Choroid plexus epithelial cell (primary cell): ENCODE measurements around the gene LNX1.

Source experiments
- DNase-seq: peaks from one replicate; pipeline ENCODE4 v3.0.0-alpha.2; 2010; ENCODE audit warnings: low read depth
- H3K4me3 ChIP-seq: 2 replicates; pipeline ENCODE4 v1.5.1; 2011; ENCODE audit warnings: low read depth, mild to moderate bottlenecking, control low read depth, low read length, moderate library complexity
- CTCF ChIP-seq: conservative IDR thresholded peaks from 2 replicates; pipeline ENCODE4 v1.5.1; 2011; ENCODE audit warnings: low read depth, mild to moderate bottlenecking, control low read depth, inconsistent platforms, low read length, moderate library complexity

Gene LNX1

GRCh38 chr4:53532521-53532920, 58.8 kb downstream of the LNX1 start:
- H3K4me3 ChIP-seq, result no peak overlapping the region
- DNase-seq, result peak; percentile 24
- TF ChIP-seq CTCF, result no peak

DNA sequence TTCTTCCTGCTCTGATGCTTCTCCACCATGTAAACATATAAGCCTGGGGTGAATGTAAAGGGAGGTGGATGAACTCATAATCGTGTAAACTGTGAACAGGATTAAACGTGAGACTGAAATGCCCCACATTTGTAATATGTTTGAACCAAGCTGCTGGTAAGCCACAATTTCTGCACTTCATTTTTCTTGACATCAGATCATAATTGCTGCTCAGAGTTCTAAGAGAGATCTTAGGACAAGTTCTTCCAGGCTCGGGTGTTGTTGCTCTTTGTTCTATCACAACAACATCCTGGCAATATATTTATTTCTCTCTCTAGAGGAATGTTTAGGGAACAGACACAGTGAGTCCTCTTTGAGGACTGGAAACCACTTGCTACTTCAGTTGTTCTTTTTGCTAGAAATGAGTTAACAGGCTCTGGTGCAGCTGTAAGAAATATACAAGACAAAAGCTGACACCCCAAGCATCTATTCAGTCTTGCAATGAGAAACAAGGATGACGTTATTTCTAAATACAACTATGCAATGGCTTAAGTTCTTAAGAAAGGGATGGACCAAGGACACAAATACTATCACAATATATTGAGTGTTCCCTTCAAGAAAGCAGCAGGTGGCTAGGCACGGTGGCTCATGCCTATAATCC, 59.6 kb downstream of the LNX1 start:
- no peak for TF ChIP-seq CTCF
- no peak overlapping the region for H3K4me3 ChIP-seq
- DNase-seq, result no peak

DNA sequence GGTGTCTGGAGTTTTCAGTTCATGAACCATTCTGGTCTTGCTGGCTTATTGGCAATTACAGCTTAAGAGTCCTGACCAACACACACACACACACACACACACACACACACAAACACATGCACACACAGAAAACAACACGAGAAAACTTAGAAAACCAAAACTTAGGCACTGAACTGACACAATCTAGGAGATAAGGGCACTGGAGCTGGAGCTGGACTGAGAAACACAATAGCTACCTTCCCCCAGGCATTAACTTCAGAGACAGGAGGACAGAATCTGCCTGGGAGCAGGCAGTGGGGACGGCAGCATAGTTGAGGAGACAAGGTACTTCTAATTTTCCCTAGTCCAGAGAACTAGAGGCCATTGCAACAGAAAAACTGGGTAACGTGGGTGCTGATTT, 62.3 kb downstream of the LNX1 start:
- TF ChIP-seq CTCF, result no peak
- no peak overlapping the region for H3K4me3 ChIP-seq
- no peak for DNase-seq

- no peak for TF ChIP-seq CTCF
- no peak for DNase-seq
- no peak overlapping the region for H3K4me3 ChIP-seq
Measured at GRCh38 chr4:53527930-53528329, 63.4 kb downstream of the LNX1 start.

DNA sequence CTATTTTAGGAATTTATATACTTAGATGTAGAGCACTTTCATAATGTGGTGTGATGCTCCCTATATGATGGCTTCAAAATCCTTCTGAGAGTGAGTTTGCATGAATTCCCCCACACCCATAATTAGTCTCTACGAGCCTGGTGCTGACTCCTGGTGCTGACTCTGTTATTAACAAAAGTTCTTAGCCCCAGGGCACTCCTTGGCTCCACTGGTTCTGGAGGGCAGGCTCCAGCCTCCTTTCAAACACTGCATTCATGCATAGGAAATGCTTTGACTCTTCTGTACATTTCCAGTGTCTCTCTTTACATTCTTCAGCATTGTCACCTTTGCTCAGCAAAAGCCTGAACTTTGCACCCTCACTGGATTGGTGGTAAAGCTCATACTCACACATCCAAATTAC, 64.0 kb downstream of the LNX1 start:
- no peak for TF ChIP-seq CTCF
- no peak for DNase-seq
- no peak overlapping the region for H3K4me3 ChIP-seq

- DNase-seq, result no peak
- H3K4me3 ChIP-seq, result no peak overlapping the region
- TF ChIP-seq CTCF, result no peak
Measured at GRCh38 chr4:53522334-53522733, 69.0 kb downstream of the LNX1 start.

GRCh38 chr4:53520116-53520515, 71.2 kb downstream of the LNX1 start:
- no peak for DNase-seq
- TF ChIP-seq CTCF, result no peak

More at GRCh38 chr4:53520116-53520515, 71.2 kb downstream of the LNX1 start:
- H3K4me3 ChIP-seq, result no peak overlapping the region
